Heart left ventricle (tissue), 16 donors: ENCODE results near the gene CLRN2. TPM values are rescaled to one million over a fixed set of nuclear protein-coding genes. Genes with fewer than 3 reads are reported as not detected.

ENCODE experiments used
- ATAC-seq, 4 donors: fragments of 200-7000 bp; cut with Tn5 transposase; one replicate each; pipeline ENCODE4 v1.9.1; 2020 to 2022; ENCODE audit warnings: moderate library complexity in 4 of 4, mild to moderate bottlenecking in 3 of 4, moderate number of reproducible peaks in 1 of 4
- DNase-seq, 5 donors: peaks; one replicate each; pipeline ENCODE4 v3.0.0-alpha.2; 2020
- H3K27ac ChIP-seq, 12 donors: fragments of 200-600 bp; sonication (generic) in 4 of 12; one replicate each; pipeline versions ENCODE4 v1.5.0 to v1.8.0; 2016 to 2022; ENCODE audit warnings: mild to moderate bottlenecking in 2 of 12
- H3K27me3 ChIP-seq, 9 donors: fragments of 200-600 bp; sonication (generic) in 2 of 9; one replicate each; pipeline versions ENCODE4 v1.5.1 to v1.8.0; 2016 to 2022; ENCODE audit warnings: mild to moderate bottlenecking in 3 of 9
- H3K36me3 ChIP-seq, 9 donors: fragments of 200-600 bp; sonication (generic) in 2 of 9; one replicate each; pipeline versions ENCODE4 v1.5.0 to v1.8.0; 2018 to 2022; ENCODE audit warnings: mild to moderate bottlenecking in 2 of 9
- H3K4me1 ChIP-seq, 12 donors: fragments of 200-600 bp; sonication (generic) in 4 of 12; one replicate each; pipeline versions ENCODE4 v1.5.0 to v1.8.0; 2016 to 2022; ENCODE audit warnings: mild to moderate bottlenecking in 3 of 12
- H3K4me3 ChIP-seq, 12 donors: fragments of 200-600 bp; sonication (generic) in 4 of 12; one replicate each; pipeline versions ENCODE4 v1.5.0 to v1.8.0; 2017 to 2022; ENCODE audit warnings: mild to moderate bottlenecking in 9 of 12, moderate library complexity in 4 of 12
- H3K9me3 ChIP-seq, 12 donors: fragments of 200-600 bp; sonication (generic) in 4 of 12; one replicate each; pipeline versions ENCODE4 v1.5.0 to v1.8.0; 2016 to 2022; ENCODE audit warnings: mild to moderate bottlenecking in 1 of 12
- CTCF ChIP-seq, 12 donors: fragments of 200-600 bp; sonication (generic) in 4 of 12; IDR thresholded peaks; one replicate each; pipeline versions ENCODE4 v1.5.0 to v1.8.0; 2018 to 2022; ENCODE audit warnings: antibody characterized with exemption in 12 of 12, mild to moderate bottlenecking in 5 of 12
- POLR2A ChIP-seq, 2 donors: fragments of 450-650 bp; IDR thresholded peaks; one replicate each; pipeline ENCODE4 v1.6.1; 2017; ENCODE audit warnings: antibody characterized with exemption in 2 of 2, mild to moderate bottlenecking in 2 of 2, moderate library complexity in 2 of 2
- WGBS, 4 donors: extraction: QIAGEN DNeasy Blood & Tissue Kit in 2 of 4; methylation state at CpG; one replicate each; pipeline versions ENCODE4 v1.1.5 to v1.1.7; 2013 to 2018; 5-methylcytosine and 5-hydroxymethylcytosine counted together
- intact Hi-C, 10 donors: fragments of 100-400 bp; cut with DNase I; formaldehyde crosslinking; loops; one replicate each; pipeline versions ENCODE4 v1.11.1 to v1.14.2; 2022
- polyA plus RNA-seq, 2 donors: library from polyadenylated mRNA; stranded (reverse); fragments of 200-250 nt; gene quantifications; one replicate each; pipeline ENCODE4 v1.2.3, GENCODE V29; 2013
- total RNA-seq, 9 donors: library from RNA; depleted of rRNA in 2 of 9; stranded (reverse); fragments of >200 nt in 2 of 9; fragmentation: NEBNext Ultra II Directional in 3 of 9; extraction: Animal tissue kit (Norgen Biotek cat#: 25700) in 3 of 9; gene quantifications; one replicate each; pipeline versions ENCODE4 v1.1.0 to v1.2.4, GENCODE V29; 2016 to 2023
- donor health status: ischemic (EF 13 %, LVEDD 7.1; RV severe dilation, severe dysfunction).
- donor health status: healthy with polysubstance abuse.
- donor health status: DM: no; HTN: yes; CAD: no.
- donor health status: DM: no; HTN: no; CAD: no.
- donor health status: ischemic (EF 25% LVEDD 6.9; RV normal size, moderate dysfunction).
- donor health status: ischemic (EF 25% LVEDD 5.7; RV mildly dilated, moderate dysfunction).
- donor health status: healthy.
- donor health status: DM: yes; HTN: yes; CAD: no.
- donor health status: ischemic (EF 35%, LVEDD 5.7; RV mildly dilated, moderate dysfunction).
- donor health status: nonischemic (EF 11% LVEDD 7.7; RV severe dilation, severe dysfunction).
- donor health status: DM: yes; HTN: yes; CAD: no.
- donor health status: PGD.
- donor health status: ischemic (EF 29% LVEDD 5.4; RV normal size, mild dysfunction).
- donor health status: nonischemic (EF 23%, LVEDD 6.1; RV moderate dilation, normal function).

CLRN2 gene
- total and polyA plus RNA-seq, 11 donors, result not detected

GRCh38 chr4:17552427-17552826, 37.5 kb downstream of the CLRN2 start:
- TF ChIP-seq CTCF (IDR thresholded peaks at IDR 0.05), result no peak
- no peak for TF ChIP-seq POLR2A (IDR thresholded peaks at IDR 0.05)
- no peak for DNase-seq
- no peak for ATAC-seq
- intact Hi-C loops, result loop anchor here in 4 of 10 donors (5.0 to 10.0 kb wide), 3 partner anchors 252 to 1040 kb away; no protein-coding TSS in a partner anchor
- H3K9me3 ChIP-seq, result no peaks in the 10 kb centered on the region
- H3K27me3 ChIP-seq, result peaks cover 0 to 10% (median 3%) of the 10 kb centered on the region in 9 donors
- no peaks in the 10 kb centered on the region for H3K4me1 ChIP-seq
- H3K27ac ChIP-seq, result no peak overlapping the region
- H3K36me3 ChIP-seq, result no peaks in the 10 kb centered on the region
- H3K4me3 ChIP-seq, result no peak overlapping the region
- 21 to 35% (median 28%) methylated on average over 5 of the region's 5 CpGs for WGBS, 4 donors

- peaks cover 0 to 10% (median 3%) of the 10 kb centered on the region in 9 donors for H3K27me3 ChIP-seq
- no peak overlapping the region for H3K4me3 ChIP-seq
- WGBS, 4 donors, result 68 to 80% (median 74%) methylated on average over 4 of the region's 4 CpGs
- intact Hi-C loops, result loop anchor here in 4 of 10 donors (5.0 to 10.0 kb wide), 3 partner anchors 250 to 1038 kb away; no protein-coding TSS in a partner anchor
- DNase-seq, result no peak
- no peaks in the 10 kb centered on the region for H3K9me3 ChIP-seq
- TF ChIP-seq CTCF (IDR thresholded peaks at IDR 0.05) (no peak), POLR2A (IDR thresholded peaks at IDR 0.05) (no peak)
- H3K36me3 ChIP-seq, result no peaks in the 10 kb centered on the region
- no peak for ATAC-seq
- no peaks in the 10 kb centered on the region for H3K4me1 ChIP-seq
- no peak overlapping the region for H3K27ac ChIP-seq
Measured at GRCh38 chr4:17554568-17554967, 39.6 kb downstream of the CLRN2 start.

- no peak overlapping the region for H3K27ac ChIP-seq
- H3K27me3 ChIP-seq, result peaks cover 0 to 10% (median 3%) of the 10 kb centered on the region in 9 donors
- intact Hi-C loops, result loop anchor here in 1 of 10 donors (10.0 kb wide), 1 partner anchor 248 kb away; no protein-coding TSS in a partner anchor
- TF ChIP-seq POLR2A (IDR thresholded peaks at IDR 0.05), result no peak
- TF ChIP-seq CTCF (IDR thresholded peaks at IDR 0.05), result no peak
- H3K4me1 ChIP-seq, result no peaks in the 10 kb centered on the region
- no peak overlapping the region for H3K4me3 ChIP-seq
- H3K9me3 ChIP-seq, result no peaks in the 10 kb centered on the region
- DNase-seq (no peak), ATAC-seq (no peak)
- H3K36me3 ChIP-seq, result no peaks in the 10 kb centered on the region
Measured at GRCh38 chr4:17556498-17556897, 41.5 kb downstream of the CLRN2 start.

- Histone ChIP-seq H3K27ac (no peak overlapping the region), H3K27me3 (peaks cover 0 to 10% (median 3%) of the 10 kb centered on the region in 9 donors), H3K36me3 (no peaks in the 10 kb centered on the region), H3K4me1 (no peaks in the 10 kb centered on the region), H3K9me3 (no peaks in the 10 kb centered on the region), H3K4me3 (no peak overlapping the region)
- no peak for DNase-seq
- no peak for ATAC-seq
- 69 to 77% (median 71%) methylated on average over 5 of the region's 5 CpGs for WGBS, 4 donors
- intact Hi-C loops, result loop anchor here in 1 of 10 donors (10.0 kb wide), 1 partner anchor 247 kb away; no protein-coding TSS in a partner anchor
- TF ChIP-seq POLR2A (IDR thresholded peaks at IDR 0.05), result no peak
- TF ChIP-seq CTCF (IDR thresholded peaks at IDR 0.05), result no peak
Measured at GRCh38 chr4:17557880-17558279, 42.9 kb downstream of the CLRN2 start.
